H1 (cell line): Measurements from ENCODE around the gene GNAT1. TPM values are rescaled to one million over a fixed set of nuclear protein-coding genes. Genes with fewer than 3 reads are reported as not detected.

ENCODE experiments used
- CTCF ChIA-PET: fragments of 300-600 bp; sonication (Branson Sonifier 250); formaldehyde crosslinking; loops from one replicate; lab custom pipeline; 2021; ENCODE audit not compliant: partially characterized antibody; lab: Charles Lee
- POLR2A ChIA-PET: fragments of 300-600 bp; sonication (Branson Sonifier 250); formaldehyde crosslinking; loops from one replicate; lab custom pipeline; 2021; ENCODE audit warnings: inconsistent platforms; ENCODE audit not compliant: partially characterized antibody; lab: Charles Lee
- DNase-seq, 2 experiments: peaks; one replicate each; pipeline versions ENCODE4 v3.0.0 to v3.0.0-alpha.2; 2010 to 2022; ENCODE audit warnings: low spot score in 2 of 2, low read depth in 1 of 2, mixed read lengths in 1 of 2
- FAIRE-seq: peaks from 2 replicates; lab custom pipeline; 2011; peaks lifted over from hg19 to GRCh38; lab: Jason Lieb, UNC
- H2AFZ ChIP-seq: 2 replicates; pipeline ENCODE4 v1.8.1; 2012; ENCODE audit warnings: low read length, inconsistent platforms
- H2AK5ac ChIP-seq: 2 replicates; pipeline ENCODE4 v1.6.1; 2013; ENCODE audit warnings: low read depth, low read length
- H2BK120ac ChIP-seq: replicated peaks from 2 replicates; pipeline ENCODE3; 2013; ENCODE audit warnings: low read depth, low read length, inconsistent platforms
- H2BK12ac ChIP-seq: 2 replicates; pipeline ENCODE4 v1.6.1; 2013; ENCODE audit warnings: low read depth, low read length
- H2BK15ac ChIP-seq: 2 replicates; pipeline ENCODE4 v1.6.1; 2013; ENCODE audit warnings: low read length
- H2BK20ac ChIP-seq: 2 replicates; pipeline ENCODE4 v1.6.1; 2013; ENCODE audit warnings: low read length
- H2BK5ac ChIP-seq: 2 replicates; pipeline ENCODE4 v1.6.1; 2013; ENCODE audit warnings: low read depth, low read length
- H3K14ac ChIP-seq: 2 replicates; pipeline ENCODE4 v1.6.1; 2013; ENCODE audit warnings: inconsistent platforms; ENCODE audit not compliant: insufficient read length
- H3K18ac ChIP-seq: 2 replicates; pipeline ENCODE4 v1.6.1; 2013; ENCODE audit warnings: low read length; ENCODE audit errors: extremely low read depth
- H3K23ac ChIP-seq: 2 replicates; pipeline ENCODE4 v1.6.1; 2013; ENCODE audit warnings: inconsistent platforms; ENCODE audit not compliant: insufficient read length
- H3K23me2 ChIP-seq: 2 replicates; pipeline ENCODE4 v1.6.1; 2013; ENCODE audit warnings: low read depth, low read length
- H3K27ac ChIP-seq: 2 replicates; pipeline ENCODE4 v1.6.1; 2011; ENCODE audit warnings: low read depth, low read length, inconsistent platforms
- H3K27me3 ChIP-seq, 4 experiments: replicated peaks in 1 of 4; 1 replicate in 1 of 4; 2 replicates in 3 of 4; pipeline versions ENCODE4 v1.6.1 to v1.8.1; 2011 to 2013; ENCODE audit warnings: low read length in 3 of 4, mild to moderate bottlenecking in 3 of 4, inconsistent platforms in 2 of 4, mixed read lengths in 2 of 4, moderate library complexity in 1 of 4; ENCODE audit not compliant: control insufficient read depth in 3 of 4, insufficient read depth in 3 of 4; ENCODE audit errors: extremely low read depth in 1 of 4
- H3K36me3 ChIP-seq, 4 experiments: 2 replicates each; pipeline versions ENCODE4 v1.6.1 to v1.8.1; 2011 to 2013; ENCODE audit warnings: mild to moderate bottlenecking in 4 of 4, low read length in 3 of 4, moderate library complexity in 2 of 4, control low read depth in 1 of 4, inconsistent platforms in 1 of 4; ENCODE audit not compliant: insufficient read depth in 4 of 4, control insufficient read depth in 2 of 4
- H3K4ac ChIP-seq: replicated peaks from 2 replicates; pipeline ENCODE3; 2013; ENCODE audit warnings: low read length, low read depth, mixed read lengths, inconsistent platforms; ENCODE audit not compliant: insufficient read length
- H3K4me1 ChIP-seq, 4 experiments: replicated peaks in 1 of 4; 1 replicate in 1 of 4; 2 replicates in 3 of 4; pipeline versions ENCODE4 v1.6.1 to v1.8.1; 2011 to 2013; ENCODE audit warnings: low read length in 3 of 4, inconsistent platforms in 2 of 4, mixed read lengths in 1 of 4; ENCODE audit not compliant: insufficient read depth in 4 of 4, control insufficient read depth in 3 of 4
- H3K4me2 ChIP-seq, 2 experiments: 2 replicates each; pipeline versions ENCODE4 v1.6.1 to v1.8.1; 2011 to 2013; ENCODE audit warnings: low read depth in 2 of 2, low read length in 2 of 2, control low read depth in 1 of 2, inconsistent platforms in 1 of 2, mild to moderate bottlenecking in 1 of 2; ENCODE audit not compliant: insufficient read depth in 1 of 2
- H3K4me3 ChIP-seq, 4 experiments: fragments of 200-600, 300-600 bp in 1 of 4; sonication (generic), shearing (Covaris generic), sonication (Bioruptor Twin) in 1 of 4; 2 replicates each; pipeline versions ENCODE4 v1.5.1 to v1.8.1; 2011 to 2016; ENCODE audit warnings: low read length in 4 of 4, low read depth in 3 of 4, control low read depth in 2 of 4, inconsistent platforms in 2 of 4, mild to moderate bottlenecking in 2 of 4, mixed read lengths in 1 of 4, moderate library complexity in 1 of 4; ENCODE audit not compliant: insufficient read depth in 2 of 4; ENCODE audit errors: extremely low read depth in 1 of 4
- H3K56ac ChIP-seq: replicated peaks from 2 replicates; pipeline ENCODE3; 2013; ENCODE audit warnings: low read depth, mild to moderate bottlenecking, mixed read lengths, low read length, inconsistent platforms; ENCODE audit not compliant: insufficient read length
- H3K79me1 ChIP-seq: 2 replicates; pipeline ENCODE4 v1.6.1; 2013; ENCODE audit warnings: low read depth, low read length, control low read depth
- H3K79me2 ChIP-seq, 2 experiments: 2 replicates each; pipeline versions ENCODE4 v1.6.1 to v1.8.1; 2012 to 2013; ENCODE audit warnings: low read length in 2 of 2, mild to moderate bottlenecking in 2 of 2, inconsistent platforms in 1 of 2; ENCODE audit not compliant: insufficient read depth in 2 of 2, control insufficient read depth in 1 of 2
- H3K9ac ChIP-seq, 4 experiments: replicated peaks in 1 of 4; 1 replicate in 1 of 4; 2 replicates in 3 of 4; pipeline versions ENCODE4 v1.6.1 to v1.8.1; 2011 to 2013; ENCODE audit warnings: low read depth in 3 of 4, low read length in 3 of 4, control low read depth in 2 of 4, mild to moderate bottlenecking in 2 of 4, moderate library complexity in 2 of 4, inconsistent platforms in 1 of 4; ENCODE audit errors: extremely low read depth in 1 of 4
- H3K9me3 ChIP-seq, 2 experiments: 2 replicates each; pipeline versions ENCODE4 v1.6.1 to v1.8.1; 2012 to 2013; ENCODE audit warnings: mild to moderate bottlenecking in 2 of 2, moderate library complexity in 2 of 2, control low read depth in 1 of 2, inconsistent platforms in 1 of 2, low read depth in 1 of 2, low read length in 1 of 2, mixed read lengths in 1 of 2; ENCODE audit not compliant: insufficient read depth in 2 of 2
- H4K20me1 ChIP-seq, 2 experiments: replicated peaks in 1 of 2; 2 replicates each; pipeline versions ENCODE3 to v1.8.1; 2011 to 2013; ENCODE audit warnings: inconsistent platforms in 2 of 2, low read length in 2 of 2, mild to moderate bottlenecking in 1 of 2; ENCODE audit not compliant: insufficient read depth in 2 of 2, control insufficient read depth in 1 of 2
- H4K5ac ChIP-seq: 2 replicates; pipeline ENCODE4 v1.6.1; 2013; ENCODE audit warnings: low read length, low read depth, mixed read lengths, inconsistent platforms; ENCODE audit not compliant: insufficient read length
- H4K8ac ChIP-seq: 2 replicates; pipeline ENCODE4 v1.8.0; 2013; ENCODE audit warnings: mild to moderate bottlenecking, moderate library complexity, low read length, inconsistent platforms; ENCODE audit not compliant: insufficient read depth; ENCODE audit errors: extremely low read depth
- H4K91ac ChIP-seq: replicated peaks from 2 replicates; pipeline ENCODE3; 2013; ENCODE audit warnings: low read length, mixed read lengths, inconsistent platforms; ENCODE audit not compliant: insufficient read length
- EGR1 ChIP-seq: IDR thresholded peaks from 2 replicates; pipeline ENCODE4 v1.6.1; 2011; ENCODE audit warnings: low read depth, low read length, borderline replicate concordance
- GABPA ChIP-seq: IDR thresholded peaks from 2 replicates; pipeline ENCODE4 v1.6.1; 2011; ENCODE audit warnings: mild to moderate bottlenecking, low read length, moderate library complexity, borderline replicate concordance; ENCODE audit not compliant: insufficient read depth
- GTF2F1 ChIP-seq: IDR thresholded peaks from 2 replicates; pipeline ENCODE4 v1.6.1; 2012; ENCODE audit warnings: low read depth, low read length, improper control_type of control experiment, borderline replicate concordance
- KDM4A ChIP-seq: IDR thresholded peaks from one replicate; pipeline ENCODE4 v1.7.1; 2012; ENCODE audit warnings: low read depth, mild to moderate bottlenecking, moderate library complexity, low read length, inconsistent platforms; ENCODE audit not compliant: severe bottlenecking
- RAD21 ChIP-seq, 2 experiments: IDR thresholded peaks in 1 of 2; conservative IDR thresholded peaks in 1 of 2; 2 replicates each; pipeline ENCODE4 v1.6.1; 2011; ENCODE audit warnings: low read depth in 2 of 2, low read length in 2 of 2, improper control_type of control experiment in 1 of 2, inconsistent platforms in 1 of 2, mild to moderate bottlenecking in 1 of 2, moderate library complexity in 1 of 2
- RNF2 ChIP-seq: fragments of 200-900, 300-1000 bp; sonication (generic); IDR thresholded peaks from 2 replicates; pipeline ENCODE4 v1.7.1; 2016; ENCODE audit warnings: borderline replicate concordance, low read depth, mild to moderate bottlenecking, antibody characterized with exemption, low read length; ENCODE audit not compliant: poor library complexity, severe bottlenecking; ENCODE audit errors: missing control alignments
- SIN3A ChIP-seq, 2 experiments: IDR thresholded peaks in 1 of 2; conservative IDR thresholded peaks in 1 of 2; 2 replicates each; pipeline ENCODE4 v1.6.1; 2011 to 2012; ENCODE audit warnings: low read length in 2 of 2, improper control_type of control experiment in 1 of 2, low read depth in 1 of 2, mild to moderate bottlenecking in 1 of 2
- SIX5 ChIP-seq: IDR thresholded peaks from 2 replicates; pipeline ENCODE4 v1.6.1; 2011; ENCODE audit warnings: mild to moderate bottlenecking, low read depth, low read length
- SP2 ChIP-seq: IDR thresholded peaks from 2 replicates; pipeline ENCODE4 v1.6.1; 2012; ENCODE audit warnings: mild to moderate bottlenecking, low read length, inconsistent platforms
- SP4 ChIP-seq: IDR thresholded peaks from 2 replicates; pipeline ENCODE4 v1.6.1; 2012; ENCODE audit warnings: low read length, inconsistent platforms
- TEAD4 ChIP-seq: IDR thresholded peaks from 2 replicates; pipeline ENCODE4 v1.6.1; 2012; ENCODE audit warnings: low read depth, low read length, inconsistent platforms, mixed read lengths
- WGBS, 2 experiments: shearing (Covaris generic) in 1 of 2; methylation state at CpG; one replicate each; pipeline versions ENCODE4 v1.1.6 to v1.1.7; 2013 to 2015; ENCODE audit warnings: low lambda C conversion rate in 2 of 2, mixed read lengths in 2 of 2, inconsistent platforms in 1 of 2, low coverage in 1 of 2, missing lambda C conversion rate in 1 of 2; ENCODE audit not compliant: insufficient replicate concordance in 2 of 2, insufficient coverage in 1 of 2, insufficient read length in 1 of 2; ENCODE audit errors: extremely low coverage in 1 of 2, missing lambda C conversion rate in 1 of 2; 5-methylcytosine and 5-hydroxymethylcytosine counted together
- polyA plus RNA-seq, 7 experiments: library from polyadenylated mRNA; depleted of rRNA in 3 of 7; stranded (reverse) in 5 of 7; unstranded in 2 of 7; fragments of >200 nt in 5 of 7; fragments of 200-250 nt in 2 of 7; gene quantifications; 1 replicate in 5 of 7; 2 replicates in 1 of 7; 4 replicates in 1 of 7; pipeline versions ENCODE4 v1.2.1 to v1.2.3, GENCODE V29; 2011 to 2013; ENCODE audit warnings: missing spikeins in 2 of 7, mixed read lengths in 2 of 7
- total RNA-seq: library from RNA; stranded (reverse); fragmentation: NEBNext Ultra II Directional; extraction: Animal tissue kit (Norgen Biotek cat#: 25700); gene quantifications from 2 replicates; pipeline ENCODE4 v1.2.1, GENCODE V29; 2021
- TF ChIP-seq, protein P1 (sequence below): IDR thresholded peaks from 2 replicates; pipeline ENCODE4 v1.6.1; 2012; ENCODE audit warnings: inconsistent platforms

Gene GNAT1
- total and polyA plus RNA-seq, 2 of the 8 experiments (the other 6 are each of a cell fraction or from before 2014, with no cell fraction given): 0.08 TPM; not detected in 1

DNA sequence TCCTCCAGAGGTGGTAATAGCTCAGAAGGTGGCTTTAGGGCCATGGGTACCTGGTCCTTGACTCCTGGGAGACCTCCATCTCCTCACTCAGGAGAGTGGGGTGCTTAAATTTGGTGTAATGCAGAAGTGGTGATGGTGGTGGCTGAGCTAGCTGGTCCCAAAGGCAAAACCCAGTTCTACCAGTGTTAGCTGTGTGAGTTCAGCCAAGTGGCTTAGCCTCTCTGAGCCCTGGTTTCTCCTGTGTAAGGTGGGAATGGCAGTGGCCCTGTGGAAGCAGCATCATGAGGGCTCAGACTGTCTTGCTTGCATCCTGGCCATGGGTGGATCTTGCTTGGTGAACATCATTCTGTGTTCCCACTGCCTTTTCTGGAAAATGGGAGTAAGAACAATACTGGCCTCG lies 26.9 kb upstream of the GNAT1 start:
- no peaks in the 10 kb centered on the region for H3K27me3 ChIP-seq
- H3K4ac ChIP-seq: no peak overlapping the region
- H4K5ac ChIP-seq: no peak overlapping the region
- peaks cover 0 to 18% of the 10 kb centered on the region in 2 experiments; a peak in 3 of 4 replicates for H3K79me2 ChIP-seq
- no peak for FAIRE-seq
- H4K20me1 ChIP-seq: peaks cover 5 to 12% of the 10 kb centered on the region in 2 experiments
- H3K79me1 ChIP-seq: peaks cover 18% of the 10 kb centered on the region
- H2AFZ ChIP-seq: no peak overlapping the region
- H3K23me2 ChIP-seq: no peaks in the 10 kb centered on the region
- H3K14ac ChIP-seq: no peak overlapping the region
- no peak overlapping the region for H3K4me3 ChIP-seq
- no peaks in the 10 kb centered on the region for H3K9me3 ChIP-seq
- no peak overlapping the region for H4K91ac ChIP-seq
- H2AK5ac ChIP-seq: no peak overlapping the region
- H2BK20ac ChIP-seq: 0 out of 2 replicates have a peak overlapping the region, but pooled peaks have one; percentile 41
- H3K9ac ChIP-seq: no peak overlapping the region
- peaks cover 7 to 19% (median 15%) of the 10 kb centered on the region in 4 experiments; a peak in 5 of 8 replicates for H3K36me3 ChIP-seq
- H3K4me1 ChIP-seq: peaks cover 0 to 22% (median 16%) of the 10 kb centered on the region in 4 experiments; a peak in 6 of 7 replicates
- H3K23ac ChIP-seq: no peak overlapping the region
- H3K18ac ChIP-seq: no peak overlapping the region; the same call in 1 of the 2 replicates
- CTCF ChIA-PET: interaction anchor here (0.9 to 25.0 kb wide), 10 partner anchors 8 to 82 kb away, joined by 3 to 299 read pairs (median 6); partner anchors contain the start of gene GNAT1
- H2BK15ac ChIP-seq: peak overlapping the region; percentile 6; the same call in 1 of the 2 replicates
- no peak overlapping the region for H3K4me2 ChIP-seq
- H3K56ac ChIP-seq: no peak overlapping the region
- H2BK120ac ChIP-seq: no peak overlapping the region
- POLR2A ChIA-PET: interaction anchor here (0.9 to 1.8 kb wide), 7 partner anchors 8 to 75 kb away, joined by 3 to 6 read pairs (median 4); no protein-coding TSS in a partner anchor
- no peak overlapping the region for H3K27ac ChIP-seq
- no peak overlapping the region for H2BK12ac ChIP-seq
- no peak overlapping the region; the same call in 1 of the 2 replicates for H4K8ac ChIP-seq
- H2BK5ac ChIP-seq: peak overlapping the region; percentile 40
- no peak for DNase-seq
- 95% methylated on average over 1 of the region's 1 CpG; no CpG with 5 or more reads in 1 of the 2 experiments for WGBS, 2 experiments
- TF ChIP-seq RAD21 (IDR thresholded peaks at IDR 0.05 in 1 of 2, conservative IDR thresholded peaks at IDR 0.05 in 1 of 2; ENCODE audit: low read depth in 2 of 2, low read length in 2 of 2): no peak
- TF ChIP-seq SIX5: no peak
- no peak for TF ChIP-seq SP2
- TF ChIP-seq KDM4A: no peak
- no peak for TF ChIP-seq GABPA
- TF ChIP-seq RNF2: no peak
- TF ChIP-seq EGR1: no peak
- no peak for TF ChIP-seq TEAD4
- TF ChIP-seq, protein P1, sequence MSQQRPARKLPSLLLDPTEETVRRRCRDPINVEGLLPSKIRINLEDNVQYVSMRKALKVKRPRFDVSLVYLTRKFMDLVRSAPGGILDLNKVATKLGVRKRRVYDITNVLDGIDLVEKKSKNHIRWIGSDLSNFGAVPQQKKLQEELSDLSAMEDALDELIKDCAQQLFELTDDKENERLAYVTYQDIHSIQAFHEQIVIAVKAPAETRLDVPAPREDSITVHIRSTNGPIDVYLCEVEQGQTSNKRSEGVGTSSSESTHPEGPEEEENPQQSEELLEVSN: no peak
- TF ChIP-seq SIN3A (conservative IDR thresholded peaks at IDR 0.05 in 1 of 2, IDR thresholded peaks at IDR 0.05 in 1 of 2; ENCODE audit: low read depth in 1 of 2, low read length in 2 of 2): no peak
- TF ChIP-seq GTF2F1: no peak
- no peak for TF ChIP-seq SP4
